ENCODE data around the gene MRPL24. TPM values are rescaled to one million over a fixed set of nuclear protein-coding genes. Genes with fewer than 3 reads are reported as not detected.

MRPL24 gene
- total and polyA plus RNA-seq, 9 of the 15 experiments (the other 6 are each of a cell fraction or from before 2014, with no cell fraction given), result 74.3 to 267 (median 113) TPM

- TF ChIP-seq ZNF707 (CRISPR knock-in tag; conservative IDR thresholded peaks at IDR 0.05) (no peak), KLF6 (CRISPR knock-in tag; IDR thresholded peaks at IDR 0.05; ENCODE audit: borderline replicate concordance) (no peak), E2F6 (IDR thresholded peaks at IDR 0.05; ENCODE audit: borderline replicate concordance in 1 of 2, extremely low read depth in 1 of 2, insufficient read depth in 1 of 2, insufficient read length in 1 of 2, low read depth in 1 of 2, low read length in 1 of 2, poor library complexity in 1 of 2, severe bottlenecking in 1 of 2) (peak in 1 of 2 experiments; percentile 19), ZNF764 (CRISPR knock-in tag; IDR thresholded peaks at IDR 0.05; ENCODE audit: low read depth) (no peak), ZNF232 (CRISPR knock-in tag; IDR thresholded peaks at IDR 0.05) (no peak), GABPB2 (CRISPR knock-in tag; conservative IDR thresholded peaks at IDR 0.05) (no peak), NONO (IDR thresholded peaks at IDR 0.05; ENCODE audit: low read depth in 2 of 2, low read length in 1 of 2) (no peak), GTF2A2 (tag; IDR thresholded peaks at IDR 0.05) (no peak), BRCA1 (IDR thresholded peaks at IDR 0.05) (no peak), BRCA1 (CRISPR knock-in tag; IDR thresholded peaks at IDR 0.05) (no peak), USF2 (CRISPR knock-in tag; IDR thresholded peaks at IDR 0.05) (no peak), ZNF408 (CRISPR knock-in tag; IDR thresholded peaks at IDR 0.05; ENCODE audit: low read depth) (no peak), UBTF (IDR thresholded peaks at IDR 0.05; ENCODE audit: borderline replicate concordance in 1 of 2, low read depth in 2 of 2, low read length in 2 of 2) (no peak), SOX6 (IDR thresholded peaks at IDR 0.05) (peak; percentile 22; the same call in 1 of the 2 replicates), TBP (optimal IDR thresholded peaks at IDR 0.05; ENCODE audit: low read depth, low read length) (no peak), JUN (IDR thresholded peaks at IDR 0.05; ENCODE audit: borderline replicate concordance, low read depth, low read length) (peak; percentile 85; the same call in 1 of the 2 replicates), JUN (CRISPR knock-in tag; IDR thresholded peaks at IDR 0.05; ENCODE audit: borderline replicate concordance) (peak; percentile 8; the same call in 1 of the 2 replicates), EP400 (IDR thresholded peaks at IDR 0.05) (peak; percentile 88), ETV6 (IDR thresholded peaks at IDR 0.05; ENCODE audit: borderline replicate concordance in 1 of 2, low read depth in 2 of 2, low read length in 1 of 2) (peak; percentile 56 to 70; a peak in 2 of 4 replicates), ETV6 (CRISPR knock-in tag; IDR thresholded peaks at IDR 0.05; ENCODE audit: borderline replicate concordance) (no peak), LARP7 (IDR thresholded peaks at IDR 0.05) (no peak), YBX1 (IDR thresholded peaks at IDR 0.05) (no peak), MEF2D (tag; conservative IDR thresholded peaks at IDR 0.05; ENCODE audit: low read depth) (no peak), ZNF830 (CRISPR knock-in tag; IDR thresholded peaks at IDR 0.05) (no peak), PHF20 (IDR thresholded peaks at IDR 0.05; ENCODE audit: partially characterized antibody) (peak; percentile 94), SMARCA5 (IDR thresholded peaks at IDR 0.05) (0 out of 2 replicates have a peak, but pooled peaks have one; percentile 37)
These were observed 12.1 kb downstream of the MRPL24 start, which contains the start of gene ISG20L2 (continued) for GRCh38 chr1:156728599-156729462.
